Activated CD4-positive, CD25-positive, alpha-beta regulatory T cell treated with anti-CD3 and anti-CD28 coated beads, Interleukin-2, amount 50 U/mL, for 72 hours (primary cell): ENCODE data around the gene MARCHF3.
A peak's percentile ranks its signal among the peaks of the same experiment; 100 is the strongest.
"Not testable (repeated sequence)": the region's sequence is repeated elsewhere in the genome, so short reads cannot be mapped to it uniquely, and the experiment has no call there.

Experiments used
- DNase-seq: peaks from one replicate; pipeline ENCODE4 v3.0.0; 2021

MARCHF3 gene

GRCh38 chr5:127046343-127047072 lies 16.1 kb upstream of the MARCHF3 start:
- DNase-seq = no peak

GRCh38 chr5:127042593-127042992 lies 12.2 kb upstream of the MARCHF3 start:
- no peak for DNase-seq

- no peak for DNase-seq
Measured at GRCh38 chr5:127041571-127041970, 11.2 kb upstream of the MARCHF3 start.

GRCh38 chr5:127040796-127041520 lies 10.6 kb upstream of the MARCHF3 start:
- no peak for DNase-seq

- DNase-seq = no peak
Measured at GRCh38 chr5:127038550-127038949, 8.2 kb upstream of the MARCHF3 start.

GRCh38 chr5:127031863-127032232 lies 1.5 kb upstream of the MARCHF3 start:
- no peak for DNase-seq

- peak; percentile 56 for DNase-seq
Measured at GRCh38 chr5:127031147-127031862, 947 bp upstream of the MARCHF3 start.

GRCh38 chr5:127029581-127030258 lies 638 bp downstream of the MARCHF3 start:
- peak; percentile 56 for DNase-seq

- no peak for DNase-seq
Measured at GRCh38 chr5:127028822-127029457, 1.4 kb downstream of the MARCHF3 start.

- no peak for DNase-seq
Measured at GRCh38 chr5:127027539-127027938, 2.8 kb downstream of the MARCHF3 start.

- DNase-seq = no peak
Measured at GRCh38 chr5:127026166-127026565, 4.2 kb downstream of the MARCHF3 start.

GRCh38 chr5:127025467-127025866 lies 4.9 kb downstream of the MARCHF3 start:
- DNase-seq = no peak

- DNase-seq = no peak
Measured at GRCh38 chr5:127024821-127025220, 5.5 kb downstream of the MARCHF3 start.

GRCh38 chr5:127023552-127024191 lies 6.7 kb downstream of the MARCHF3 start:
- not testable (repeated sequence) for DNase-seq

GRCh38 chr5:127022846-127023245 lies 7.5 kb downstream of the MARCHF3 start:
- no peak for DNase-seq

GRCh38 chr5:127019928-127020327 lies 10.4 kb downstream of the MARCHF3 start:
- no peak for DNase-seq

- not testable (repeated sequence) for DNase-seq
Measured at GRCh38 chr5:127016722-127017121, 13.6 kb downstream of the MARCHF3 start.

GRCh38 chr5:127015716-127016115 lies 14.6 kb downstream of the MARCHF3 start:
- DNase-seq = no peak

- no peak for DNase-seq
Measured at GRCh38 chr5:127014573-127014972, 15.8 kb downstream of the MARCHF3 start.

GRCh38 chr5:127013407-127013806 lies 17.0 kb downstream of the MARCHF3 start:
- DNase-seq = no peak

GRCh38 chr5:127012916-127013315 lies 17.4 kb downstream of the MARCHF3 start:
- DNase-seq = no peak

- DNase-seq = no peak
Measured at GRCh38 chr5:127011961-127012644, 18.3 kb downstream of the MARCHF3 start.
